ENCODE data around the gene PRDM16. TPM values are rescaled to one million over a fixed set of nuclear protein-coding genes. Genes with fewer than 3 reads are reported as not detected.

PRDM16 gene
- total RNA-seq, 1 experiment from 2014 or later = not detected

DNA sequence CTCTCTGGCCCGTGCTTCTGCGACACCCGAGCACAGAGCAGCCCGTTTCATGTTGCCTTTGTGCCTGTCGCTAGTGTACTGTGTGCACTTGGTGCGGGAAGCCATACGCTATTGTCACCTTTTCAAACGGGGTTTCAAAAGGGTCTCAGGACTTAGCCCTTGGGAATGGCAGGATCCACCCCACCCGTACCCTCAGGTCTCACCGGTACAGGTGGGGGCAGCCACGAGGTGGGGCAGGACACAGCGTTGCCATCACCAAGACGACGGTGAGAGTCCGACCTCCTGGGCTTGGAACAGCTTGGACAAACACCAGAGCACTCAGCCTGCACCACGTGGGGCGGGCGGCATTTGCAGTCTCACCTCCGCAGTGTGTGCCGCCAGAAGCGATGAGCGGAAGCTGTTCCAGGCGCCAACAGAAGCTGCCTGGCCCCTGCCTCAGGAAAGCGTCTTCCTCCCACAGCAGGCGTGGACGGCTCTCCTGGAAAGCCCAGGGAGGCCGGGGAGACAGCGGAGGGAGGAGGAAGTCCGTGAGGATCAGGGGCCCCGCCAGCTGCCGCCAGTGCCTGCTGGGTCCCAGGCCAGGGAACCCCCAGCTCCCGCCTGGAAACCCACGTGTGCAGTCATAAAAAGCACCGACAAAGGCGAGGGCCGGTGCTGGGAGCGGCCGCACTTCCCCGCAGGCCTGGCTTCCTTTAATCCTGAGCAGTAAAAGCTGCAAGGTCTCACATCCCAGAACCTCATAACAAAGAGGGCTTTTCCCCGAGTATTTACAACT, 254.2 kb downstream of the PRDM16 start:
- ChIA-PET POLR2A (no interaction called here), CTCF (interaction anchor here (0.6 kb wide), 1 partner anchor 170 kb away, joined by 3 read pairs; no protein-coding TSS in a partner anchor)
- intact Hi-C loops (cut with micrococcal nuclease) = no loop called here
- Mint-ChIP-seq H3K27me3 (ENCODE audit: insufficient read depth, unreplicated experiment) (no peaks in the 10 kb centered on the region), H3K36me3 (ENCODE audit: insufficient read depth, unreplicated experiment) (no peaks in the 10 kb centered on the region), H3K27ac (ENCODE audit: low read depth, unreplicated experiment) (no peak overlapping the region), H3K4me1 (ENCODE audit: insufficient read depth, unreplicated experiment) (no peaks in the 10 kb centered on the region), H3K9me3 (ENCODE audit: unreplicated experiment) (peaks cover 14% of the 10 kb centered on the region), H3K4me3 (ENCODE audit: unreplicated experiment) (no peak overlapping the region)
- TF ChIP-seq, protein P1, sequence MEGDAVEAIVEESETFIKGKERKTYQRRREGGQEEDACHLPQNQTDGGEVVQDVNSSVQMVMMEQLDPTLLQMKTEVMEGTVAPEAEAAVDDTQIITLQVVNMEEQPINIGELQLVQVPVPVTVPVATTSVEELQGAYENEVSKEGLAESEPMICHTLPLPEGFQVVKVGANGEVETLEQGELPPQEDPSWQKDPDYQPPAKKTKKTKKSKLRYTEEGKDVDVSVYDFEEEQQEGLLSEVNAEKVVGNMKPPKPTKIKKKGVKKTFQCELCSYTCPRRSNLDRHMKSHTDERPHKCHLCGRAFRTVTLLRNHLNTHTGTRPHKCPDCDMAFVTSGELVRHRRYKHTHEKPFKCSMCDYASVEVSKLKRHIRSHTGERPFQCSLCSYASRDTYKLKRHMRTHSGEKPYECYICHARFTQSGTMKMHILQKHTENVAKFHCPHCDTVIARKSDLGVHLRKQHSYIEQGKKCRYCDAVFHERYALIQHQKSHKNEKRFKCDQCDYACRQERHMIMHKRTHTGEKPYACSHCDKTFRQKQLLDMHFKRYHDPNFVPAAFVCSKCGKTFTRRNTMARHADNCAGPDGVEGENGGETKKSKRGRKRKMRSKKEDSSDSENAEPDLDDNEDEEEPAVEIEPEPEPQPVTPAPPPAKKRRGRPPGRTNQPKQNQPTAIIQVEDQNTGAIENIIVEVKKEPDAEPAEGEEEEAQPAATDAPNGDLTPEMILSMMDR (IDR thresholded peaks at IDR 0.05; ENCODE audit: unreplicated experiment) = no peak
- DNase-seq (ENCODE audit: unreplicated experiment) = no peak
- no TSS peak for BruUV-seq (replicated peaks)

DNA sequence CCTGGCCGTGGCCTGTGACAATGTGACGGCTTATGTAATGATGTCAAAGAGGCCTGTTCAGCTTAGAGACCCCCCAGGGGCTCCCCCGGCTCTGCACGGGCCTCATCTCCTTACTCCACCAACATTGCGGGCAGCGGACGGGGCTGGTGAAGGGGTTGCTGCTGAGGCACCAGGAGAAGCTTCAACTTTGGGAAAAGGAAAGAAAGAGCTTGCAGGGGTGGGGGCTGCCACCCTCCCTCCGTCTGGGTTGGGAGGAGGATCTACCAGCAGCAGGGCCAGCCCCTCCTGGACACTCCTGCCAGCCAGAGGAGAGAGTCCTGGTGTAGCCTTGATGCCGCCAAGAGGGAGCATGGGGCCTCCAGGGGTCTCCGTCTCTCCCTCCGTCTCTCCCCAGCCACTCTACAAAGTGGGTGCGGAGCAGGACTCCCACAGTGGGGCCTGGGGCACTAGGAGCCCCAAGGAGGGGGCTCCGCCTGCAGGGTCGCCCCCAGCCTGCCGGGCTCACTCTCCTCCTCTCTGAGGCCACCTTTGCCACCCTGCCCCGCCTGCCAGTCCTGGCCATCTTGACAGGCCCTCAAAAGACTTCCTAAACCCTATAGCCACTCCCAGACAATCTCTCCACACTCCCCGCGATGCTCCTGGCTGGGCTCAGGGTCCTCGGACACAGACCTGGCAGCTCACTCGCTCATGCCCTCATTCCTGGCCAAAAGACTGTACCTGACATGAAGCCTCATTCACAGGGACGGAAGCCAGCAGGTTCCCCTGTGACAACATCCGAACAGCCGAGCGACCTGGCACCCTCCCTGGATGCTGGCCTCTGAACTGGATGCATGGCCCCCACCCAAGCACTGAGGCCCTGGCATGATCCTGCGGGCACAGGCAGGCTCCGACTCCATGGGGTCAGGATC, 255.0 kb downstream of the PRDM16 start:
- TF ChIP-seq, protein P1 (IDR thresholded peaks at IDR 0.05; ENCODE audit: unreplicated experiment) = no peak
- no peaks in the 10 kb centered on the region for H3K36me3 Mint-ChIP-seq (ENCODE audit: insufficient read depth, unreplicated experiment)
- ChIA-PET CTCF (interaction anchor here (0.6 kb wide), 1 partner anchor 10 kb away, joined by 3 read pairs; no protein-coding TSS in a partner anchor), POLR2A (no interaction called here)
- intact Hi-C loops (cut with micrococcal nuclease) = no loop called here
- no peaks in the 10 kb centered on the region for H3K4me1 Mint-ChIP-seq (ENCODE audit: insufficient read depth, unreplicated experiment)
- no peak overlapping the region for H3K4me3 Mint-ChIP-seq (ENCODE audit: unreplicated experiment)
- no peak overlapping the region for H3K27ac Mint-ChIP-seq (ENCODE audit: low read depth, unreplicated experiment)
- H3K27me3 Mint-ChIP-seq (ENCODE audit: insufficient read depth, unreplicated experiment) = no peaks in the 10 kb centered on the region
- DNase-seq (ENCODE audit: unreplicated experiment) = no peak
- BruUV-seq (replicated peaks) = no TSS peak
- peaks cover 14% of the 10 kb centered on the region for H3K9me3 Mint-ChIP-seq (ENCODE audit: unreplicated experiment)

DNA sequence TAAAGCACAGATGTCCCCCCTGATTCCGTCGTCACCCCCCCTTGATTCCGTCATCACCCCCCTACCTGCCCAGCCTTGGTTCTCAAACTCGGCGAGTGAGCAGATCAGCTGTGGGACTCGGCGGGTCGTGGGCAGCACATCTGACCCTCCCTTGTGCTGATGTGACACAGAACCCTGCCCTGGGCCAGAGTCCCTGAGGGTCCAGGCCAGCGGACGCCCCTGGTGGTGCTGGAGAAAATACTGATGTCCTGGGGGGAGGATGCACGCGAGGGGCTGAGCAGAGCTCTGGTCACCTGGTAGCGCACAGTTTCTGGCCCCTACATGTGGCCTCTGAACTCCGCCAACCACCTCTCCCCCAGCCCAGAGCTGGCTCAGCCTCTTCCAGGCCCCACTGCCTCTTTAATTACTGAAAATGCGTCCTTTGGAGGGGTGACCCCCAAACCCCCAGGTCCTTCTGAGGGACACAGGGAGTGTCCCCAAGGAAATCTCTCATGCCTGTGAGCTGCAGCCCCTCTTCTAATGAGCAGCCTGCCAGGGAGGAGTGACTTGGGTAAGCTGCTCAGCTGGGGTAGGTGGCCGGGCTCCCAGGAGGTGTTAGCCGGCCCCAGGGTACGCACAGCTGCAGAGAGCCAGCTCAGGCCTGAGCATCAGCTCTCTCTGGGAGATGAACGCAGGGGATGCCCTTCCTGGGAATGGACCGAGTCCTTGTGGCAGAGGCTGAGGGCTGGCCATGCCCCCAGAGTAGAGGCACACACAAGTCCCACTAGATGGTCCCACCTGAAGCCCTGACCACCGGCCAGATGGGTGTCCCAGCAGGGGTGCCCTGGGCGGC, 255.9 kb downstream of the PRDM16 start:
- Mint-ChIP-seq H3K9me3 (ENCODE audit: unreplicated experiment) (peaks cover 12% of the 10 kb centered on the region), H3K36me3 (ENCODE audit: insufficient read depth, unreplicated experiment) (no peaks in the 10 kb centered on the region), H3K27me3 (ENCODE audit: insufficient read depth, unreplicated experiment) (no peaks in the 10 kb centered on the region), H3K4me1 (ENCODE audit: insufficient read depth, unreplicated experiment) (no peaks in the 10 kb centered on the region), H3K4me3 (ENCODE audit: unreplicated experiment) (no peak overlapping the region), H3K27ac (ENCODE audit: low read depth, unreplicated experiment) (no peak overlapping the region)
- POLR2A ChIA-PET = no interaction called here
- TF ChIP-seq, protein P1 (IDR thresholded peaks at IDR 0.05; ENCODE audit: unreplicated experiment) = no peak
- intact Hi-C loops (cut with micrococcal nuclease) = no loop called here
- DNase-seq (ENCODE audit: unreplicated experiment) = no peak
- BruUV-seq (replicated peaks) = no TSS peak
- CTCF ChIA-PET = no interaction called here

Measured in MCF 10A (cell line).